GM19468 (cell line): ENCODE measurements around the gene LGI2.

Experiments used
- ATAC-seq: cut with Tn5 transposase; IDR thresholded peaks from one replicate; pipeline ENCODE4 v1.9.1; 2021; ENCODE audit warnings: mild to moderate bottlenecking, moderate library complexity, moderate number of reproducible peaks; ENCODE audit not compliant: unreplicated experiment; ENCODE audit errors: extremely low read depth

The LGI2 gene

DNA sequence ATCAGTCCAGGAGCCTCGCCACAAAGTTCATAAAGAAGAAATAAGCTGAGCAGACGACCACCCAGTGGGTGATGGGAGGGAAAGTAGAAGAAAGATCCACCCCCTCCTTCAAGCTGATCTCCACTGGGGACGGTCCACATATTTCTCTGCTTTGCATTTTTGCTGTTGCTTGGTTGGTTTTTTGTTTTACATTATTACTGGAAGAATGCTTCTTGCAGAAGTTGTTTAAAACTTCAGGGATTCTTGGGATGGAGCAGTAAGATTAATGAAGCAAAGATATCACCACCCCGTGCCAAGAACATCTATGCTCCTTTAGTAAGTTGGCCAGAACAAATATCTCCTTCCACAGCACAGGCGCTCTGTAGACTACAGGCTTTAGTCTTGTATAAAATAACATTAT is 30.1 kb downstream of the LGI2 start:
- no peak for ATAC-seq

GRCh38 chr4:24999392-25000089 is 31.2 kb downstream of the LGI2 start:
- ATAC-seq: no peak

- ATAC-seq: no peak
Measured at GRCh38 chr4:24995346-24995919, 35.3 kb downstream of the LGI2 start.

DNA sequence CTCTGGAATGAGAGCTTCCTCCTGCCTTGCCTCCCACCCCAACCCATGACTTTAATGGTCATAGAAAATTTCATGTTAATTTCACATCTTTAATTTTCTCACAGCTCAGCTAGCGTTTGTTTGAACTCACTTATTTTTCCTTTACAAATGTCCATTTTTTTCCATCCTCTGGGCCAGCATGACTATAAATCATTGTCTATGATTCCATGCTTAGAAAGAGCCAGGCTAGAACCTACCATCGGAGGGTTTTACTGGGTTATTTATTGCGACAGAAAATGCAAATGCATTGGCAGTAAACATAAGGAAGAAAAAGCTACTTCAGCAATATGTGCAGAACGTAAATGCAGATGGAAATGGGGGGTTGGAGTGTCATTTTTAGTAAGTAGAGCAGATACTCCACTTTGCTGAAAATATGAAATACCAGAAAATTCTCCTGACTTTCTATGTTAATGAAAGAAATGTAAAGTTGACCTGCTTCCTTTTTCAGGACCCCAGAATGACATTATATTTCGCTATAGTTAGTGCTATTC is 37.1 kb downstream of the LGI2 start:
- ATAC-seq: no peak

DNA sequence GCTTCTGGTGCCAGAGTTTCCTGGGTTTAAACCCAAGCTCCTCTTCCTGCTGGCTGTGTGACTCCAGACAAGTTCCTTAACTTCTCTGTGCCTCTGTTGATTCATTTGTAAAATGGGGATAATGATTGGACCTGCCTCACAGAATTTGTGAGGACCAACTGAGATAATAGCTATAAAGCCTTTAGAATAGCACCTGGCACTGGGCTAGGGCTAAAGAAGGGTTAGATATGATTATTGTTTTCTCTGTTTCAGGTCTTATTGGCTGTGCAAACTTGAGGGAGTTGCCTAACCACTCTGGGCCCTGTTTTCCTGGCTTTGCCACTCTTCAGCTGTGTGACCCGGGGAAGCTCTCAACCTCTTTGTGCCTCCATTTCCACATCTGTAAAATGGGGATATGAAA is 37.8 kb downstream of the LGI2 start:
- no peak for ATAC-seq

DNA sequence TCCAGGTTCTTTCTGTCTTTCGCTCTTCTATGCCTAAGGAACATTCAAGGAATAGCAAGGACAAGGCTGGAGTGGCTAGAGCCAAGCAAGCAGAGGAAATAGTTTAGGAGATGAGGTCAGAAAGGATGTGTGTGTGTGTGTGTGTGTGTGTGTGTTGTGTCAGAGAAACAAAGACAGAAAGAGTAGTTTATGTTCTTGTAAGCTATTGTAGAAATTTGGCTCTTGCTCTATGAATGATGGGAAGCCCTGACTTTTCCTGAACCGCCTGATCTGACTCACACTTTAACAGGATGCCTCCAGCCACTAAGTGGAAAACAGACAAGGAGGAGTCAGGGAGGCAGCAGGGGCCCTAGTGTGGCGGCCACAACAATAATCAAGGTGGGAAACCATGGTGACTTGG is 39.7 kb downstream of the LGI2 start:
- ATAC-seq: no peak

DNA sequence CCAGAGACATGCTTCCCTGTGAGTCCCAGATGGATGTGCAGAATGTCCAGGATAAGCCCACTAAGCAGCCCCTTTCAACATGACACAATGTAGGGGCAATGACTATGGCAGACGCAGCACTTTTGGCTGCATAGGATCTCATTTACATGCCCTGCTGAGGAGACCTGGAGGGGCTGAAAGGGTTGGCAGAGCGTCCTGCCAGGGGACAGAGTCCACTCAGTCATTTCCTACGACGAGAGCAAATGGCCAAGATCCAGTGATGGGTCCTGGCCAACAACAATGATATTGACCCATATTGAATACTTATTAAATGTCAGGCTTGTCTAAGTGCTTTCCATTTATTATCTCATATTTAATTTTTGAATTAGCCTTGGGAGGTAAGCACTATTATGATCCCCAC is 41.4 kb downstream of the LGI2 start:
- no peak for ATAC-seq

GRCh38 chr4:24988776-24989175 is 42.0 kb downstream of the LGI2 start:
- ATAC-seq: no peak

- no peak for ATAC-seq
Measured at GRCh38 chr4:24984602-24985532, 45.9 kb downstream of the LGI2 start.

DNA sequence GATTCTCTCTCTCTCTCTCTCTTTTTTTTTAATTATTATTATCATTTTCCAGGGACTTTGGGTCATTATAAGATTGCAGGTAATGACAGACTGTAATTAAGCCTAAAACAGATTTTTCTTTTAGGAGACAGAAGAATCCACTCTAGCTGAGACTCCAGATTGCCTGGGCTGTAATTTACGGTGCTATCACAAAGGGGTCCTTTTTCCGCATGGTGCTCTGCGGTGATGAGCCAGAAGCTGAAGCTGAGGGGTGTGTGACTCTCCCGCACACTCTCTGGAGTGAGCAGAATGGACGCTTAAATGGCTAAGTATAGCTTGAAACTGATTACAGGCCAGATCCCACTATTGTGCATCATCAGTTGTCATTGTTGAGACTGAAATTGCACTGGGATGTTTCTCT is 50.0 kb downstream of the LGI2 start:
- no peak for ATAC-seq

DNA sequence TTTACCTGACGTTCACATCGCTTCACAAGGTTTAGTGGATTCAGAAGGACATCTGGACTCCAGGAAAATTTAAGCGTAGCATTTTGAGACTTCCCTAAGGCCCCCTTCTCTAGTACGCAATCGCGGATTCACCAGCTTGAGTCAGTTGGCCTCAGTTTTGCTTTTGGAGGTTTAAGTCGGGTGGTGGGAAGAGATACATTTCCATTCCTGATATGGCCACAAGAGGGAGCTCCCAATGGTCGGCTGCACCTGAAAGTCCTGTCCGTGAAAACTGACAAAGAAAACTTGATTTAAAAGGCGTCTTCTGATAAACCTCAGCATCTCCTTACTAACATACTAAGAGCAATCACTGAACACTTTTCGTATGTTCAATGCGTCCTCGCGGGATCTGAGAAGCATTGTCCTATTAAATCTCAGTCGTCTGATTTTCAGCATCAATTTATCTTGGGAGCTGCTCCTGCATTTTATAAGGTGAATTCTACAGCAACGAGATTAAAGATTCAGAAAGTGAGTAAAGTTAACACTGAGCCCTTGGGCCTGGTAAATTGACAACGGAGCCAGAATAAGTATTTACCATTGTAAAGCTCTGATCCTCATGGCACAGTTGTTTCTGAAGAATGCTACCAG is 50.6 kb downstream of the LGI2 start:
- ATAC-seq: no peak

GRCh38 chr4:24979554-24979953 is 51.2 kb downstream of the LGI2 start:
- ATAC-seq: no peak

GRCh38 chr4:24978291-24979075 is 52.3 kb downstream of the LGI2 start:
- no peak for ATAC-seq

DNA sequence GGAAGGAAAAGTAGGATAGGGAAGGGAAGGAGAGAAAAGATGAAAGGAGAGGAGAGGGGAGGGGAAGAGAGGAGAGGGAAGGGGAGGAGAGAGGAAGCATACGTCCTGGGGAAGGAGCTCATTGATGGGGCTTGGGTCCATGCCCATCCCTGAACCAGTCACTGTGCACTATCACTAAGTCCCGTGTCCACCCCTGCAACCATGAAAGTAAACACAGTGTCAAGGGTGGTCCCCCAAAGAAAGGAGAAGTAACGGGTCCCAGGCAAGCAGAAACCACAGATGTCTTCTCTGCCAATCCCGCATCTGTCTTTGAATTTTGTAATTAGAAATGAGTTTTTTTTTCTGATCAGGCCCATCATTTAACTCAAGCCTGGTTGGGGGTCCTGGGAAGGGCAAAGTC is 55.2 kb downstream of the LGI2 start:
- no peak for ATAC-seq

GRCh38 chr4:24973747-24974601 is 56.8 kb downstream of the LGI2 start:
- no peak for ATAC-seq

DNA sequence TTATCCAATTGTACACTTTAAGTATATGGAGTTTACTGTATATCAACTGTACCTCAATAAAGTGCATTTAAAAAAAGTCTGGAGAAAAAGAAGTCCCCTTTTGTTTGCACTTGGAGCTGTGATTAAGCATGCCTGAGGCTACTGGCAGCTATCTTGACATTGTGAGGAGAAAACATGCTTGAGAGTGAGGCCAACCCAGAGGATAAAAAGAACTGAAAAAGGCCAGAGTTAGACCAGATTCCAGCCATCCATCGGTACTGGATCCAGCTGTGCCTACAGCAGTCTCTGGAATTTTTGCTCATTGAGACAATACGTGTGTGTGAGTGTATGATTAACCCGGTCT is 57.4 kb downstream of the LGI2 start:
- ATAC-seq: no peak

- no peak for ATAC-seq
Measured at GRCh38 chr4:24971192-24971591, 59.6 kb downstream of the LGI2 start.

DNA sequence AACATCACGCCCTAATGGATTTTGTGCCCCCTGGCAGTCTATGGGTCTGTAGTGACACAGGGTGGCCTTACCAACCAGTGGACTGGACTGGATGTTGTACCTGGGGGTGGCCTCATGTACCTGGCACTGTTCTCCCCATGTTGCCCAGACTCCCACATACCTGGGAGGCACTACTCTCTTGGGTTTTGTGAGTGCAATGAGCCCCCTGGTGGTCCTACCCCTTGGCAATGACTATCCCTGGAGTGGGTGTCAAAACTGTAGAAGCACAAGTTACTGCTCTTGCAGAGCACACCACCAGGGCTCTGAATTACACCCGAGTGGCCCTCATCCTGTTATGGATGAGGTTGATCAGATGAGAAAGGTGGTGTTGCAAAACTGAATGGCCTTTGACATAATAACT is 60.1 kb downstream of the LGI2 start:
- ATAC-seq: no peak

GRCh38 chr4:24970191-24970590 is 60.6 kb downstream of the LGI2 start:
- ATAC-seq: no peak
